ENCODE results near the gene LPP.

LPP gene

DNA sequence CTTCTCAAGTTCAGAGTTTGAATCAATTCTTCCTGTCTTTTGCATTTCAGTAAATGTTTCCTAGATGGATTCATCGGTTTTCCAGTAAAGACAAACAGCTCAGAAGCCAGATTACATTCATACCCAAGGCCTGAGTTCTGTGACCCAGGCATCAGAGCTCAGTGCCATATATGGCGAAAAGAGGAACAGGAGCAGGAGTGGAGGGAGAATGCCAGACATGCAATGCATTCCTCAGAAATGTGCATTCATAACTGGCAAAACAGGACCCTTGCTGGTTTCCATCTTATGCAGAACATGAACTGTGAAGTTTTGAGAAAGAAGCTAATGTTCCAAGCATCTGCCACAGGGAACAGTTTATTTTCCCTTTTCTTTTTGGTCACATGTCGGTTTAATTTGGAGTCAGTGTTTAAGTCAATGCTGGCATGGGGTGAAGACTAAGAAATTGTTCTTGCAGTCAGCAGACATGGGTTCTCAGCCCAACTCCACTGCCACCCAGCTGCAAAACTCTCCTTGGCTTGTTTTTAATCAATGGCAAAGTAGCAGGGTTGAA, 116.5 kb downstream of the LPP start:
- no peak for DNase-seq (ENCODE audit: low read depth in 3 of 3, low spot score in 1 of 3)

DNA sequence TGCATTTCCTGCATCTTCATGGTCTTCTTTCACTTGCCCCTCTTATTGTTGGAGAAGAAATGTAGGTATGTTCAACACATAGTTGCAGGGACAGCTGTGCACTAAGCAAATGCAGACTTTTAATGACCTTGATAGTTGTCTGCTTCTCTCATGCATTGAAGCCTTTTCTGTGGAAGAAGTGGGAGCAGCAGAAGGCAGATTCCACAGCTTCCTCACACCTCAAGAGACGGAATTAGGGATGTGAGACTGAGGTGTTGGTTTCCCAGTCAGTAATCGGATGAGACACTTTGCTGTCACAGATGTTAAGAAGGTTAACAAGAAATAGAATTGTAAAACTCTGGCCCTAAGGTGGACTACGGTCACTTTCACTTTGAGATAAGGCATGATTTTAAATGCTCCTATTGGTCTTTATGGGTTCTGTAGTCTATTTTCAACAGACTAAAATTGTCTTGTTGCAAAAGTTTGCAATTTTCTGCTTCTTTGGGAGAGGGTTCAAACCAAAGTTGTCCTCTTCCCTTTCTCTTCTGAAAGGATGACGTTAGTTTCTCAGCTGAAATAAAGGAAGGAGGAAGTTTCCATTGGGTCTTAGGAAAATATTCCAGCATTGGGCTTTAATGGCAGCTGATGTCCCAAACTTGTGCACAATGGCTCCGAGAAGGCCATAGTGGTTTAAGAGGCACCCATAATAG, 117.4 kb downstream of the LPP start:
- no peak for DNase-seq (ENCODE audit: low read depth in 3 of 3, low spot score in 1 of 3)

DNA sequence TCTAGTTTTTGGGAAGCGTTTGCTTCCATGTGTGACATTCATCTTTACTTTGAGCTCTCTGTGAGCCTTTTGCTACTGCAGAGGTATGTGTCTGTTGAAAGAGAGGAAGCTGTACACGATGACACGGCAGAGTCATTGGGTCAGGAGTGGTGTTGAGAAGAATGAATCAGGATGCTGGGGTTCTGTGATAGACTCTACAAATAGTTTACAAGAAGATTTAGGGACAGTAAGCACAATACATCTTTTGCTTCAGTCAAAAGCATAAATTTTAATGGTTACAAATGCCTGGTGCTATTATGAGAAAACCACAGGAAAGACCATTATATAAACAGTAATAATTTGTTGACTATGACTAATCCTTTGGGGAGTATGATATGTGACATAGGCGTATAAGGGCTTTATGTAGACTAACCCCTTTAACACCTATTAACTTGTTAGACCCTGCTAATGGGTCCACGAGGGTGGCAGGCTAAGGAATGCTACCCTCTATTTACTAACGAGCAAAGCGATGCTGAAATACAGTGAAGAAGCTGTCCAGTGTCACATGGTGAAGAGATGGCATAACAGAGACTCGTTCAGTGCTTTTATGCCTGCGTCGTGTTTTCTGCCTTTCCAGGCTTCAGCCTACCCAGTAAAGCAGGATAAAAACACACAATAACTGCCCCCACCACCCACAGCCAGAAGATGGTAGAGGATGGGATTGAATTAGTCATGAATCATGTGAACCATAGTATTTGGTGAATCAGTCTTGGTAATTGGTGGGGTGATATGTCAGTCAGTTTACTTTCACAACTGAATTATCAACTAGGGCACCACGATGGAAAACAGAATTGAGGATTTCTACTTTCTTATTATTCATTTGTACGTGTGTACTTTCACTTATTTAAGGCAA, 118.8 kb downstream of the LPP start:
- DNase-seq (ENCODE audit: low read depth in 3 of 3, low spot score in 1 of 3): no peak

DNA sequence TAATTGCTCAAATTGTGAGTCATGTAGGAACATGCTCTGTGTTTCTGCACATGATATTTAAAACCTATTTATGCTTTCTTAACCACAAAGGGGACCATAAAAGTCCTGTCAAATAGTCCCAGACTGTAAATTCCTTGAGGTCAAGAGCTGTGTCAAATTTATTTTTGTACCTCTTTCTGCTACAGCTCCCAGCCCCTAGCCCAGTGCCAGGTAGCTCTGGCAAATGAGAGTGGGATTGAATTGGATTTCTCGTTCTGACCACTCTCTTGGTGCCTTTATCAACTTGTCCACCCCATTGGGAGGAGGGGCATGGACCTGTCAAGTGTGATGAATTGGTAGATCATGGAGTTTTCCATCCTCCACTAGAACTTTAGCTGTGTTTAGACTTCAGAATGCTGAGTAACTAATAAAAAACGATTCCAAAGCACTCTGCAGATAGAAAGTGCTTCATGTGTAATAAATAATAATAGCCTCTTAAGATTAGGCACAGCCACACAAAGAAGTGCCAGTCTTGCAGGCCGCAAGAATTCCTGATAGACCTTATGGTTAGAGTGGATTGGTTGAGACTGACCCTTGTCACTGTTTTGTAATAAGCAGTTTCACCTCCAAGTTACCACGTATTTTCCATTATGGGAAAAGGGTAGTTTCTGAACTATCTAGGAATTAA, 120.4 kb downstream of the LPP start:
- no peak for DNase-seq (ENCODE audit: low read depth in 3 of 3, low spot score in 1 of 3)

DNA sequence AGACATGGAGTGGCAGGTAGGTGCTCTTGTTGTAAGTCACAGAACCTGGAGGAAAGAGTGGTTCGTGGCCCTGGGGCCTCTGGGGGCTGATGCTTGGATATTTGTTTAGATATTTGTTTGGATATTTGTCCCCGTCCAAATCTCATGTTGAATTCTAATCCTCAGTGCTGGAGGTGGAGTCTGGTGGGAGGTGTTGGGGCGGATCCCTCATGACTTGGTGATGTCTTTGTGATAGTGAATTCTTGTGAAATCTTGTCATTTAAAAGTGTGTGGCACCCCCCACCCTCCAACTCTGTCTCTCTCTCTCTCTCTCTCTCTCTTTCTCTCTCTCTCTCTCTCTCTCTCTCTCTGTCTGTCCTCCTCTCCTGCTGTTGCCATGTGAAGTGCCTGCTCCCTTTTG, 122.4 kb downstream of the LPP start:
- no peak for DNase-seq (ENCODE audit: low read depth in 3 of 3, low spot score in 1 of 3)

DNA sequence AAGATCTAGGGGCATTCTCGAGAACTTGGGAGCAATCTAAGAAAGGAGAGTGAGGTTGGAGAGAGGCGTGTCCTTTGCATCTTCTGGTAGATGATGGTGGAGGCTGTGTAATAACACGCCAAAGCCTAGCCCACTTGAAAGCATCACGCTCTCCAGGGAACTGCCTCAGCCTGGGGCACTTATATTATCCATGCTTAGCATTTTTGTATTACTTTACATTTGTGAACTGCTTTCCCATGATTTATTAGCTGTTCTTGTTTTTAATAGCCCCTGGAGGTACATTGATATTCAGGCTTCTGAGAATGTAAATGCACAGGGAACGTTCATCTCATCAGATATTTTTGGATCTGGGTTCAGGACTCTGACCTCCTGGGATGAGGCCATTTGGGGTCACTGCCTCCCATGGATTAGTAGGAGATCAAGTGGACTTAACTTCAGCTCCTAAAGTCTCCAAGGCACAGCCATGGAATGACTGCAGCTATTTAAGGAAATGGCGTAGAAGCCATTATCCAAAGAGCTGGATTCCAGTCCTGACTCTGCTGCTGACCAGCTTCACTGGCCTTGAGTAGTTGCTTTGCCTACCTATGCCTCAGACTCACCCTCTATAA, 124.9 kb downstream of the LPP start:
- no peak for DNase-seq (ENCODE audit: low read depth in 3 of 3, low spot score in 1 of 3)

DNA sequence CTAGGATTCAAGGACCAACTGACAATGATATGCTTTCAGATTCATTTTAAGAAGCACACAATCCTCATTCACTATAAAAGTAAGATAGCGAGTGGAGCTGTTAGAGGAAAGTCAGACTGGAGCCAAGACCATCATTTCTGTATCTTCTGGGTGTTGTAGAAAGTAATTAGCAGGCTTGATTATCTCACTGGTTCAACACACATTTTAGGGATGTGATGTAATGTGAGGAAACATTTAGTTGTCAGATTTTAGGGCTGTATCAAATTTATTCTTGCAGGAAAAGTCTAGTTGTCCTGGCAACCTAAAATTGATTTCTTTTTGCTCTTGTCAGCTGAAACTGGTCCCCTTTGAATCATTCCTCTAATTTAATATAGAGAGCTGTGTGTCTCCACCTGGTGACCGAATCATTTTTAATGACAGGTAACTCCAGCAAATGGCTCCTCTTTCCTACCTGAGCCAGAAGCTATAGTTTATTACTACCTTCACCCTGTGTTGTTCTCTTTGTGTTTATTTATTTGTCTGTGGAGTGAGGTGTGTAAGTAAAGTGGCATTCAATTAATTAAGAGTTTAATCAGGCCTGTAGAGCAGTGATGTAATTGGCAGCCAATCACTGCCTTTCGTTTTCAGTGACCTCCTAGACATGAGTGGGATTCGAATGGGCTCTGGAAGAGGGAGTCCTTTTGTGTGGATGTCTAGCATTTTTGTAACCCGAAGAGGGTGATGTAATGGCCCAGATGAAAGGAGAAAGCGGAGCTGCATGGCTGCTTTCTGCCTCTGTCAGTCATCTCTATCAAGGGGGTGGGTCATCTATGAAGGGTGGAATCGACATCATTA, 125.8 kb downstream of the LPP start:
- no peak for DNase-seq (ENCODE audit: low read depth in 3 of 3, low spot score in 1 of 3)

DNA sequence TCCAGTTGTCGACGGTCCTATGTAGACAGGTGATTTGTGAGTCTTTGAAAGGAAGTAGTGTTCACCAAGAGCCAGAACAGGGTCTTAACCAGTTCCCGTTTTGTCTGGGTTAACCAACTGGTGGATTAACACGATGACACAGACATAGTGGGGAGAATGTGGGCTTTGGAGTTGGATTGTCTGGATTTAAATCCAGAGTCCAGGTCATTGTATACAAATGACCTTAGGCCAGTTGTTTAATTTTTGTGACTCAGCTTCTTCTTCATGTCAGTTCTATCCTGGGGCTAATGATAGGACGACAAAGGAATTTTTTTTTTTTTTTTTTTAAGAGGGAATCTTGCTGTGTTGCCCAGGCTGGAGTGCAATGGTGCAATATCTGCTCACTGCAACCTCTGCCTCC, 126.7 kb downstream of the LPP start:
- DNase-seq (ENCODE audit: low read depth in 3 of 3, low spot score in 1 of 3): no peak

DNA sequence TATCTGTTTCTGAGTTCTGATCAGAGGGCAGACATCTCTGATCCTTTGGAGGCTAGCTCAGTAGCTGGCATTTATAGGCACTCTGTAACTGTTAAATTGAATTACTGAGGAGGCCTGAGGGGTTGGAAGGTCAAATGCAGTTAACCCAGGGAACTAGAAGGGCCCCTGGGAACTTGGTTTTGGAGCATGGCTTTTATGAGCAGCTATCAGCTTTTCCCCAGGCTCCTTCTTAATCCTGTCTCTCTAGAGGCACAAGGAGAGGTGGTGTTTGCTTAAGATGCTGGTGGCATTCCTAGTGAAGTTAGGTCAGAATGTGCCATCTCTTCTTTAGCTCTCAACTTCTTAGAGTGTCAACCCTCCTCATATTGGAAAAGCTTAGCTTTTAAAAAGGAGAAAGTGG, 128.9 kb downstream of the LPP start:
- no peak for DNase-seq (ENCODE audit: low read depth in 3 of 3, low spot score in 1 of 3)

DNA sequence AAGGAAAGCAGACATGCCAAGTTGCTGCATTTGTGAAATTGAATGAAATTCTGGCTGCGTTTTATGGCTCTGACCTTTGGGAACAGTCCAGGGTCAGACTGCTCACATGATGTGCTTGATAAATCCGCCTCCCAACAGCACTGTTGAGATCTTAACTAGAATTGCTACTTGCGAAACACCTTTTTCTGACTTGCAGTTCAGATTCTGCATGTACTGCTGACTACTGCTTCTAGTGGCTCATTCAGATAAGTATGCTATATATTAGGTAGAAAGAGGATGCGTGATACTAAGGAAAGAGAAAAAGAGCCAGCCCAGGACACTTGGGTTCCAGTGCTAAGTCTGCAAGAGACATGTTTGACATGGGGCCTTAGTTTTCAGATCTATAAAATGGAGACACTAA, 129.4 kb downstream of the LPP start:
- no peak for DNase-seq (ENCODE audit: low read depth in 3 of 3, low spot score in 1 of 3)

DNA sequence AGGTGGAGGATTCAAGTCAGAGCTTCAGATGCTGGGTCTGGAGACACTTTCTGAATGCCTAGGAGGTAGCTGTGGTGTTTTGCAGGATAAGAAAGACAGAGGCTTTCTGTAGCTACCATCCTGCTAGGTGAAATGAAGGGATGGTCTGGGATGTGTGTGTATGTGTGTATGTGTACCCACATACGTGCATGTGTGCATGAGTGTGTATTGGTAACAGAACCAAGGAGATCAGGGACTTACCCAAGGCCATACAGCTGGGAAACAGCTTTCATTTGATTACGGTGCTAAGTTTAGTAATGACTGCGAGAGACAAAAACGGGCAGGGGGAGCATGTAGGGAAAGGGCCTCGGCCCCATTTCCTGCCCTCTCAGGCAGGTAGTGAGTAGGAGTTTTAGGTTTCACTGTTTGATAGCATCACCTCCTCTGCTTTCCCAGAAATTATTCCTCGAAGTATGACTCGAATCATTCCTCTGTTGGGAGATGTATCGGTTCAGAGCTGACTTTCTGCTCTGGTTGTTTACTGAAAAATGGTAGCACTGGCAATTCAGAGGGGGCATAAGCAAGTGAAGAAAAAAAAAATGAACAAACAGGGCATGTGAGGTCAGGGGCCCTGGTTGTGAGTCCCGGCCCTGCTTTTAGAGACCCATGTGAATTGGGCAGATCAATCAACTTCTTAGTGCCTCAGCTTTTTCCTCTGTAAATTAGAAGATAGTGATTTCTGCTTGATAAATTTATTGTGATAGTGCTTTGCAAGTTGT, 130.7 kb downstream of the LPP start:
- no peak for DNase-seq (ENCODE audit: low read depth in 3 of 3, low spot score in 1 of 3)

DNA sequence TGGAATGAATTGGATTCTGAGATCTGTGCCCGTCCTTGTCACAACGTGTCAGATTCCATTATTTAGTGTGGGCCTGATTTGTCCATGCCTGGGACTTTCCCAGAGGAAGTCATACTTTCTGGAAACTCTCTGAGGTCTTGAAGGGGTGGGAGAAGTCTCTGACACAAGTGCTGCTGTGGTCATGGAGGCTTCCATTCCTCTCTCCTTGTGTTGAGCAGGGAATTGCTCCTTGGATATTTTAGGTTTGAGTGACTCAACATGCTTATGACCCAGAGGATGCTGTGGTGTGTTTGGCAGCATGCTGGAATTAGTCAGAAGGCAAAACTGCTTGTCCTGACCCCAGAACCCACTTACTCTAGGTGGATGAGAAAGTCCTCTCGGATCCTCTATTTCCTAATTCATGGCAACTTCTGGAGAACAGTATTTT, 132.1 kb downstream of the LPP start:
- DNase-seq (ENCODE audit: low read depth in 3 of 3, low spot score in 1 of 3): no peak

DNA sequence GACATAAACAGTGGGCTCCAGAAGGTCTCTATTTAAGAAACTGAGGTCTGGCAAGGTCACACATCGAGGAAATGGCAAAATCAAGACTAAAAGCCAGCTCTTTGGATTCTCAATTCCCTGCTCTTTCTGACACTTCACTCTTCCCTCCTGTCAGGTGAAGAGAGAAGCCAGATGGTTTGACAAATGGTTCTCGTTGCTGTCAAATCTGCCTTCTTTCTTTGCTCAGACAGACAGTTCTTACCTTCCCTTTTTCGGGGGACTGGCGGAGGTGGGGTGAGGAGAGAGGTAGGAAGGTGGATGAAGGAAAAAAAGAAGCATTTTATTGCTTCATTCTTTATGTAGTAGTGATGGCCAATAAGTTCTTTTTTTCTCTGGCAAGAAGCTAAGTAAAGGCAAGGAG, 133.4 kb downstream of the LPP start:
- DNase-seq (ENCODE audit: low read depth in 3 of 3, low spot score in 1 of 3): no peak

DNA sequence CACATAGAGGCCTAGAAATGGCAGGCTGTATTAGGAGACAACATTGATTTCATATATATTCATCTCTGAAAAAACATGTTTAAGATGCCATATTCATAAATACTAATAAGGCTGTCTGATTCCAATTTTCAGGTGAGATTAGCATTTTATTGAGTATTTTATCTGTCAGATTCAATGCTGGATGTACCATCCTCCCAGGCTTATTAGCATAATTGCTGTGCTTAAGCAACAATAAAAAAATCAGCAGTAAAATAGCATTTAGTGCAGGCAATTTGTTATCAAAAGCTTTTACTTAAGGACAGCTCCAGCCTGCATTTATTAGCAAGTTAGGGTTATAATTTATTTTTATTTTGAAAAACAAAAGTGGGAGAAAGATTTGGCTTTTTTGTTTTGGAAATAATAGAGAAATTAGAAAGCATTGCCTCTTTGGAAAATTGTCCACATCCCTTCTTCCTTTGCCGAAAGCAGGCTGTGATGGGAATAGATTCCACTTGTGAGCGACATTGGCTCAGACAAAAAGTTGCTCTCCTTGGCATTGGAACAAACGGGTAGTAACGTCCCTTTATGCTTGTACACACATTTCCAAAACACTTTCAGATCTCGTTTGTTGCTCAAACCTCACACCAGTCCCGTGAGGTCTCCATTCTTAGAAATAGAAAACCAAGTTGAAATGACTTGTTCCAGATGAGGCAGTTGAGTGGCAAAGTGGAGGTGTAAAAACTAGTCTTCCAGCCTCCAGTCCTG, 134.0 kb downstream of the LPP start:
- no peak for DNase-seq (ENCODE audit: low read depth in 3 of 3, low spot score in 1 of 3)

DNA sequence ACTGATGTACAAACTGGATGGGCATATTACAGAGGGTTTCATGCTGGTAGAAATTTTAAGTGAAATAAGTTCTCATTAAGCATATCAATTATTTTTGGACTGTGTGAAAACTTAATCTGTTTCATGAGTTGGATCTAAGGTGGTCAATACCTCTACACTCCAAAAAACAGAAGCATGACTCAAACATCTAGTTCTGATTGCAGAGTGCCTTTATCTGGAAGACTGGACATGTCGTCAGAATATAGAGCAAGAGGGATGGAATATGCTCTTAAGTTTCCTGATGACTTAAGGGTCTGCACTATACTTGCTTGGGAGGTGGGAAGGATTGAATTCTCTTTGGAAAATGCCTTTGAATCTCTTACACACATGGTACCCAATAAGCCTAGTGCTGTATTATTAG, 138.3 kb downstream of the LPP start:
- DNase-seq (ENCODE audit: low read depth in 3 of 3, low spot score in 1 of 3): no peak

DNA sequence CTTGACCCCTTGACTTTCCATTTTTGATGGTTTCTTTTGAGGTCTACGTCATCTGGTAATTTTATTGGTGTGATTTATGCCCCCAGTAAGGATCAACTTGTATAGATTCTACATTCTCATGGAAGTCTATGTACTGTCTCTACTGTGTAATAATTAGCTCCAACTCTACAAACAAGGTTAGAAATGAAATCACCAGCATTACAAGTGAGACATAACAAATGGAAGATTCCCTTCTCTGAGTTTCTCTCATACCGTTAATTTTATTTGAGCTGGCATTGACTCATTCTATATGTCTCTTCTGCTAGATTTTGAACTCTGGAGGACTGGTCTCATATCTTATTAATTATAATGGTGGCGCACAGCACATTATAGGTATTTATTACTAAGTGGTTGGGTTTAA, 138.9 kb downstream of the LPP start:
- no peak for DNase-seq (ENCODE audit: low read depth in 3 of 3, low spot score in 1 of 3)

DNA sequence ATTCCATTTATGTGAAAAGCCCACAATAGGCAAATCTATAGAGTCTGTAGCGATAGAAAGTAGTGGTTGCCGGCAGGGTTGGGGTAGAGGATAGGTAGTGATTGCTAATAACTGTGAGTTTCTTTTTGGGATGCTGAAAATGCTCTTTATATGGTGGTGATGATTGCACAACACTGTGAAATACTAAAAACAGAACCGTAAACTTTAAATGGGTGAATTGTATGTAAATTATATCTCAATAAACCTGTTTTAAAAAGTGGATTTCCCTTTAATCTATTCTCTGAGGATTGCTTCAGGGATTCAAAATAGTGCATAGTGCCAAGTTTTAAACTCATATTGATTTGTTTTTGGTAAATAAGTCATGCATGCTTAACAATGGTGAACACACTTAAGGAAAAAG, 140.2 kb downstream of the LPP start:
- no peak for DNase-seq (ENCODE audit: low read depth in 3 of 3, low spot score in 1 of 3)

DNA sequence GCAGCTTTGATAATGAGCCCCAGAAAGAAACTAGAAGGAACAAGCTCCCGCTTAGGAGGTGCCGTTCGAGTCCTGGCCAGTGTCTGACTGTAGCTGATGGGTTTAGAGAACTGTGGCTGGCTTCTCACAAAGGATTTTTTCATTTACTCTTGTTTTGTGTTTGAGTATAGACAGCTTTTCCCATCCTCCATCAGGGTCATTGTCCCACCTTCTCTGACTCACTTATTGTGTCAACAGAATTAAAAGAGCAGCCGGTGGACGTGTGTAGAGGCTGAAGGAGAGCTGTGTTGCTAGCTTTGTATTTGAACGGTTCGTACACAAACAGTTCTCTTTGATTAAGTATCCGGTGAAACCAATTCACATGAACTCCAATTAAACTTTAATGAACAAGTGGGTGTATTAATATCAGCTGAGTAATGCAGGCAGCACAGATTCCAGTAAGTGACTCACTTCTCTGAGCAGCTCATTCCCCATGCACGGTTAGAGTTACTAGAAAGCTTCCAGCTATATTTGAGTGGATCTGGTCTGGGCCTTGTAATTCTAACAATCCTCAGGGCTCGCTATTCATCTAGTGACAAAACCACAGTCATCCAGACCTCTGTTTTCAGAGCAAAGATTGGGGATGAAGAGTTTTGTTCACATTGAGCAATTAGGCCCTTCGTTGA, 141.0 kb downstream of the LPP start:
- DNase-seq (ENCODE audit: low read depth in 3 of 3, low spot score in 1 of 3): no peak

DNA sequence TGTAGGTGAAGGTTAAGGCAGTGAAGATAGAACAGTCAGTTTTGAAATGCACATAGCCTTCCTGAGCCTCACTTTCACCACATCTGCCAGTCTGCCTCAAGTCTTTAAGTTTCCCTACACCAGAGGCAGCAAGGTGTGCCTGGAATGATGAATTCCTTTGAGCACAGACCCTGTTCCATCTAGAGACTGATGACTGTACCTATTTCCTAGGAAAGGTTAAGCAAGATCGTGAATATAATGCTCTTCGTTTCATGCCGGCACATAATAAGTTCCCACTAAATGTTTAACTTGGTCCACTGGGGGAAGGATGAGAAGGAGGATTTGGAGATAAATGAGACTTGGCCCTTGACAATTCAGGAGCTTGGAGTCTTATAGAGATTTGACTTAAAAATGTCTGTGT, 141.9 kb downstream of the LPP start:
- DNase-seq (ENCODE audit: low read depth in 3 of 3, low spot score in 1 of 3): no peak
